ENCODE measurements around the gene ACOT7.

The ACOT7 gene

DNA sequence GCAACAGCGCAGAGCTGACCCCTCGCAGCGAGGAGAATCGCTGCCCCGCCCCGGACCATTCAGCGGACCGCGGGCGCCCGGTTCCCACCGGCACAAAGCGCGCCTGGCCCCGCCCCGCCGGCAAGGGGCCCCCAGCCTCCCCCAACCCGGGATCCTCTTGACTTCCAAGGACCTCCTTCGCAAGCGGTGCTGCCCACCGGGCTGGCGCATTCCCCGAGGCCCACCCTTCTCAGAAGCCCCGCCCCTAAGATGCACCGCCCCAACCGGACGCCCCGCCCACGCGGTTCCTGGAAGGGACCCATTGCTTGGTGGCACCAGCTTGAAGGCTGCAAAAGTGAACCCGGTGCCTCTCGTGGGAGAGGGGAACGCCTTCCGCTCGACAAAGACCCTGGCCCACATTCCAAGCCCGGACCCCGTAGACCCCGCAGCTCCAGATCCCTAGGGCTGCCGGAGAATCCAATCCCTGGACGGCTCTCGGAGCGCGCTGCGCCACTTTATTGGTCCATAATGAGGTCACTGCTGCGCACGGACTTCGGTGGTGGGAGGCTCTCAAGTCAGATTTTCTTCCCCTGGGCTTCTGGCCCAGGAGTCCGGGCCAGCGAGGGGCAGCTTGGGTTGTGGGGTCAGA lies 147.6 kb downstream of the ACOT7 start:
- Histone ChIP-seq H4K20me1 (ENCODE audit: insufficient read depth, low read length) (no peaks in the 10 kb centered on the region), H3K79me2 (ENCODE audit: low read length) (no peaks in the 10 kb centered on the region), H2AFZ (ENCODE audit: low read length) (no peak overlapping the region), H3K27me3 (replicated peaks; ENCODE audit: insufficient read depth, low read length) (peaks cover 82% of the 10 kb centered on the region), H3F3A (ENCODE audit: insufficient read depth, low read length) (no peaks in the 10 kb centered on the region), H3K4me2 (ENCODE audit: low read depth, low read length) (peak overlapping the region; percentile 57; the same call in 1 of the 2 replicates), H3K4me3 (ENCODE audit: low read length) (no peak overlapping the region), H3K4me1 (ENCODE audit: low read length) (no peaks in the 10 kb centered on the region; the same call in 1 of the 2 replicates), H3K36me3 (replicated peaks; ENCODE audit: insufficient read depth, low read length) (no peaks in the 10 kb centered on the region), H3K9me3 (replicated peaks; ENCODE audit: insufficient read depth, low read length) (no peaks in the 10 kb centered on the region), H3K27ac (ENCODE audit: low read length) (no peak overlapping the region), H3K9ac (ENCODE audit: low read length) (no peak overlapping the region), H3K9me2 (replicated peaks; ENCODE audit: insufficient read depth, low read length) (no peaks in the 10 kb centered on the region)
- no peak for DNase-seq
- TF ChIP-seq CTCF (IDR thresholded peaks at IDR 0.05; ENCODE audit: low read length): no peak
- no peak for TF ChIP-seq EZH2phosphoT487 (IDR thresholded peaks at IDR 0.05; ENCODE audit: low read length)
- TF ChIP-seq EZH2 (optimal IDR thresholded peaks at IDR 0.05; ENCODE audit: low read depth, low read length): no peak

DNA sequence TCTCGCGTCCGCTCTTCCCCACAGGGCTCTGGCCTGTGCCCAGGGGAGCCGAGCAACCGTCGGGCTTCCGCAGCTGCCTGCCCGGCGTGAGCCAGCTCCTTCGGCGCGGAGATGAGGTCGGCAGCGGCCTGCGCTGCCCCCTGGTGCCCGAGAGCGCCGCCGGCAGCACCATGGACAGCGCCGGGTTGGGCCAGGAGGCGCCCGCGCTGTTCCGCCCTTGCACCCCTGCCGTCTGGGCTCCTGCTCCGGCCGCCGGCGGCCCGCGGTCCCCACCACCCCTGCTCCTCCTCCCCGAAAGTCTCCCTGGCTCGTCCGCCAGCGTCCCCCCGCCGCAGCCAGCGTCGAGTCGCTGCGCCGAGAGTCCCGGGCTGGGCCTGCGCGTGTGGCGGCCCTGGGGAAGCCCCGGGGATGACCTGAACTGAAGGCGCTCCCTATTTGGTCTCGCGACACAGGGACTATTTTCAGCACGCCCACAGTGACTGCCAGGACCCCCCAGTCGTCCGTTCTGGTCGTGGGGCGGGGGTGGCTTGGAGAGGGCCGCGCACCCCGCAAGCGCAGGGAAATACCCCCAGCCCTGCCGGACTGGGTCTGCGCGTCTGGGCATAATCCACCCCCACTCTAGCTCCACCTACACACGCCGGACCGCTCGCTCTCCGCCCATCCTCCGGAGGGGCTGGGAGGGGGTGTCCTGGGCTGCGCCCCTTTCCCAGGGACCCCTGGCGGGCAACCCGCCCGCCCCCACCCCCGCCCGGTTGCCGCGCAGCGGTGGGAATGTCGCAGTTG lies 148.3 kb downstream of the ACOT7 start:
- H3K9me3 ChIP-seq (replicated peaks; ENCODE audit: insufficient read depth, low read length): no peaks in the 10 kb centered on the region
- peak overlapping the region; percentile 40 for H3K4me3 ChIP-seq (ENCODE audit: low read length)
- no peaks in the 10 kb centered on the region for H3K9me2 ChIP-seq (replicated peaks; ENCODE audit: insufficient read depth, low read length)
- H3K9ac ChIP-seq (ENCODE audit: low read length): no peak overlapping the region
- no peak overlapping the region for H2AFZ ChIP-seq (ENCODE audit: low read length)
- no peaks in the 10 kb centered on the region for H4K20me1 ChIP-seq (ENCODE audit: insufficient read depth, low read length)
- DNase-seq: peak; percentile 82
- no peaks in the 10 kb centered on the region for H3K36me3 ChIP-seq (replicated peaks; ENCODE audit: insufficient read depth, low read length)
- no peak overlapping the region for H3K27ac ChIP-seq (ENCODE audit: low read length)
- no peaks in the 10 kb centered on the region for H3K79me2 ChIP-seq (ENCODE audit: low read length)
- no peaks in the 10 kb centered on the region for H3F3A ChIP-seq (ENCODE audit: insufficient read depth, low read length)
- H3K4me1 ChIP-seq (ENCODE audit: low read length): no peaks in the 10 kb centered on the region; the same call in 1 of the 2 replicates
- TF ChIP-seq EZH2phosphoT487 (IDR thresholded peaks at IDR 0.05; ENCODE audit: low read length): no peak
- peak; percentile 73 for TF ChIP-seq CTCF (IDR thresholded peaks at IDR 0.05; ENCODE audit: low read length)
- H3K4me2 ChIP-seq (ENCODE audit: low read depth, low read length): peak overlapping the region; percentile 57; the same call in 1 of the 2 replicates
- H3K27me3 ChIP-seq (replicated peaks; ENCODE audit: insufficient read depth, low read length): peaks cover 85% of the 10 kb centered on the region

DNA sequence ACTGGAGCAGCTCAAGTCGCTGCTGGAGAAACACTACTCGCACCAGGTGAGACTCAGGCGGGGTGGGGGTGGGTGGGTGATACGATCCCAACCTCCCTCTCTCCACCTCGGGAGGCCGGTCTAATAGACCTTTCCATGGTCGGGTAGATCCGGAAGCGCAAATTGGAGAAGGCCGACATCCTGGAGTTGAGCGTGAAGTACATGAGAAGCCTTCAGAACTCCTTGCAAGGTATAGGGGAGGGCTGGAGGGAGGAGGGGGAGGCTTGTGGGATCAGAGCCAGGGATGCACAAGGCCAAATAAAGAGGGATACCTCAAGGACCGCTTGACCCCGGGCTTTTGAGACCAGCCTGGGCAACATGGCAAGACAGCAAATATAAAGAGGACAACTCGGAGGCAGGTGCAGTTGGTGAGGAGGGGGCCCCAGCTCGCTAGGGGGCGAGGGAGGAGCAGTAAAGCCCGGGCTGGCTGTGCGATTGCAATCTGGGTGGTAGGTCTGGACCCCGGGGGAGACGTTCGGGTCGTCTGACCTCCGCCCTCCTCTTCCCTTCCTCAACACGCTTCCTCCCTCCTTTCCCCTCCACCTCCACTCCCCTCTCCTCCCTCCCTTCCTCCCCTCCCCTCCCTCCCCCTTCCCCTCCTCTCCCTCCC lies 149.0 kb downstream of the ACOT7 start:
- TF ChIP-seq EZH2phosphoT487 (IDR thresholded peaks at IDR 0.05; ENCODE audit: low read length): no peak
- TF ChIP-seq CTCF (IDR thresholded peaks at IDR 0.05; ENCODE audit: low read length): no peak
- no peak for TF ChIP-seq EZH2 (optimal IDR thresholded peaks at IDR 0.05; ENCODE audit: low read depth, low read length)
- Histone ChIP-seq H3K9me2 (replicated peaks; ENCODE audit: insufficient read depth, low read length) (no peaks in the 10 kb centered on the region), H4K20me1 (ENCODE audit: insufficient read depth, low read length) (no peaks in the 10 kb centered on the region), H3F3A (ENCODE audit: insufficient read depth, low read length) (no peaks in the 10 kb centered on the region), H3K36me3 (replicated peaks; ENCODE audit: insufficient read depth, low read length) (no peaks in the 10 kb centered on the region), H3K27ac (ENCODE audit: low read length) (no peak overlapping the region), H3K79me2 (ENCODE audit: low read length) (no peaks in the 10 kb centered on the region), H3K9ac (ENCODE audit: low read length) (no peak overlapping the region), H2AFZ (ENCODE audit: low read length) (no peak overlapping the region), H3K4me1 (ENCODE audit: low read length) (no peaks in the 10 kb centered on the region; the same call in 1 of the 2 replicates), H3K27me3 (replicated peaks; ENCODE audit: insufficient read depth, low read length) (peaks cover 85% of the 10 kb centered on the region), H3K9me3 (replicated peaks; ENCODE audit: insufficient read depth, low read length) (no peaks in the 10 kb centered on the region), H3K4me3 (ENCODE audit: low read length) (no peak overlapping the region), H3K4me2 (ENCODE audit: low read depth, low read length) (no peak overlapping the region)
- DNase-seq: no peak
